Measurements from ENCODE around the gene IFIT2. TPM values are rescaled to one million over a fixed set of nuclear protein-coding genes. Genes with fewer than 3 reads are reported as not detected.

The IFIT2 gene
- total RNA-seq, 1 experiment from 2014 or later: 0.15 TPM

- H3K4me3 Mint-ChIP-seq: no peak overlapping the region
- no peaks in the 10 kb centered on the region for H3K27me3 Mint-ChIP-seq (ENCODE audit: low read depth)
- TF ChIP-seq MYBL2 (CRISPR knock-in tag; IDR thresholded peaks at IDR 0.05): no peak
- TF ChIP-seq ATF6 (CRISPR knock-in tag; IDR thresholded peaks at IDR 0.05): no peak
- no peak for TF ChIP-seq CREB1 (CRISPR knock-in tag; IDR thresholded peaks at IDR 0.05)
- TF ChIP-seq ARID4B (CRISPR knock-in tag; IDR thresholded peaks at IDR 0.05; ENCODE audit: borderline replicate concordance): no peak
- TF ChIP-seq IRF2 (CRISPR knock-in tag; IDR thresholded peaks at IDR 0.05; ENCODE audit: borderline replicate concordance, low read depth): no peak
- TF ChIP-seq FOXP4 (CRISPR knock-in tag; IDR thresholded peaks at IDR 0.05): no peak
- TF ChIP-seq ELF4 (CRISPR knock-in tag; IDR thresholded peaks at IDR 0.05; ENCODE audit: low read depth): no peak
- TF ChIP-seq NR2C2 (CRISPR knock-in tag; IDR thresholded peaks at IDR 0.05): no peak
- TF ChIP-seq ZNF232 (CRISPR knock-in tag; IDR thresholded peaks at IDR 0.05): no peak
- TF ChIP-seq ESRRA (CRISPR knock-in tag; IDR thresholded peaks at IDR 0.05; ENCODE audit: borderline replicate concordance): no peak
- no peak for TF ChIP-seq CTCF (IDR thresholded peaks at IDR 0.05)
- TF ChIP-seq GTF2I (CRISPR knock-in tag; conservative IDR thresholded peaks at IDR 0.05): no peak
- no peak for TF ChIP-seq RORB (CRISPR knock-in tag; IDR thresholded peaks at IDR 0.05)
- no peak for TF ChIP-seq ZNF396 (CRISPR knock-in tag; IDR thresholded peaks at IDR 0.05; ENCODE audit: borderline replicate concordance)
- no peak for TF ChIP-seq ZNF416 (CRISPR knock-in tag; IDR thresholded peaks at IDR 0.05)
- ATAC-seq (no peak), DNase-seq (ENCODE audit: low spot score) (no peak)
- H3K36me3 Mint-ChIP-seq: no peaks in the 10 kb centered on the region
- no peak overlapping the region for H3K27ac Mint-ChIP-seq
- no peaks in the 10 kb centered on the region for H3K9me3 Mint-ChIP-seq
- POLR2A ChIA-PET: no interaction called here
- CTCF ChIA-PET: no interaction called here
- peaks cover 14% of the 10 kb centered on the region for H3K4me1 Mint-ChIP-seq
These were observed 22.4 kb upstream of the IFIT2 start for GRCh38 chr10:89279421-89279869.

GRCh38 chr10:89280508-89280907 is 21.3 kb upstream of the IFIT2 start:
- ChIA-PET CTCF (interaction anchor here (0.6 to 1.2 kb wide), 2 partner anchors 72 to 112 kb away, joined by 3 read pairs; partner anchors contain the start of gene IFIT1), POLR2A (no interaction called here)
- ATAC-seq: no peak
- peaks cover 6% of the 10 kb centered on the region for H3K36me3 Mint-ChIP-seq
- H3K4me1 Mint-ChIP-seq: peaks cover 23% of the 10 kb centered on the region
- H3K27me3 Mint-ChIP-seq (ENCODE audit: low read depth): no peaks in the 10 kb centered on the region
- no peak overlapping the region for H3K4me3 Mint-ChIP-seq
- no peak overlapping the region for H3K27ac Mint-ChIP-seq
- no peak for DNase-seq (ENCODE audit: low spot score)
- H3K9me3 Mint-ChIP-seq: peaks cover 6% of the 10 kb centered on the region
- TF ChIP-seq ZBTB21 (CRISPR knock-in tag; IDR thresholded peaks at IDR 0.05; ENCODE audit: borderline replicate concordance) (no peak), USF1 (CRISPR knock-in tag; IDR thresholded peaks at IDR 0.05) (no peak), ZMAT4 (CRISPR knock-in tag; IDR thresholded peaks at IDR 0.05) (no peak), SMAD3 (CRISPR knock-in tag; IDR thresholded peaks at IDR 0.05; ENCODE audit: borderline replicate concordance) (no peak), PRDM15 (CRISPR knock-in tag; IDR thresholded peaks at IDR 0.05) (no peak), MXD4 (CRISPR knock-in tag; IDR thresholded peaks at IDR 0.05; ENCODE audit: borderline replicate concordance) (no peak), ETV6 (CRISPR knock-in tag; IDR thresholded peaks at IDR 0.05) (no peak)
